COLO829 (cell line): Measurements from ENCODE around the gene ATP5F1C.
"Not testable (repeated sequence)": the region's sequence is repeated elsewhere in the genome, so short reads cannot be mapped to it uniquely, and the experiment has no call there.

Source experiments
- DNase-seq: peaks from one replicate; pipeline ENCODE4 v3.0.0; 2012; ENCODE audit warnings: low spot score

The ATP5F1C gene

GRCh38 chr10:7787857-7788638 is at the start of gene ATP5F1C, which contains the start of gene KIN:
Gene ATP5F1C, plus strand, starts transcription at chr10:7788177. Its CDS starts 31 bp downstream, at chr10:7788208.
Gene KIN, minus strand, starts transcription at chr10:7787993. Its CDS starts 60 bp downstream, at chr10:7787933.
- peak; percentile 98 for DNase-seq

GRCh38 chr10:7738536-7739407 is 49.2 kb upstream of the ATP5F1C start:
- DNase-seq, result no peak

- DNase-seq, result no peak
Observed at GRCh38 chr10:7744307-7744706, 43.7 kb upstream of the ATP5F1C start.

- DNase-seq, result not testable (repeated sequence)
Observed at GRCh38 chr10:7748637-7749036, 39.3 kb upstream of the ATP5F1C start.

DNA sequence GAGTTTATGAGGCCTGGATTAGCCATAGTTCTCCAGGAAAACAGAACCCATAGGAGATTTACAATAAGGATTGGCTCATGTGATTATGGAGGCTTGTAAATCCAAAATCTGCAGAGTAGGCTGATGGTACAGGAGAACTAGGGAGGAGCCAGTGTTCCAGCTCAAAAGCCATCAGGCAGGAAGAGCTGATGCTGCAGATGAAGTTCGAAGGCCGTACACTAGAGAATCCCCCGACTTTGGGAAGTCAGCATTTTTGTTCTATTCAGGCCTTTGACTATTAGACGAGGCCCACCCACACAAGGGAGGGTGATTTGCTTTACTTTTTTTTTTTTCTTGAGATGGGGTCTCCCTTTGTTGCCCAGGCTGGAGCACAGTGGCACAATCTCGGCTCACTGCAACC is 37.8 kb upstream of the ATP5F1C start:
- DNase-seq, result no peak

GRCh38 chr10:7752251-7752650 is 35.7 kb upstream of the ATP5F1C start:
- no peak for DNase-seq

DNA sequence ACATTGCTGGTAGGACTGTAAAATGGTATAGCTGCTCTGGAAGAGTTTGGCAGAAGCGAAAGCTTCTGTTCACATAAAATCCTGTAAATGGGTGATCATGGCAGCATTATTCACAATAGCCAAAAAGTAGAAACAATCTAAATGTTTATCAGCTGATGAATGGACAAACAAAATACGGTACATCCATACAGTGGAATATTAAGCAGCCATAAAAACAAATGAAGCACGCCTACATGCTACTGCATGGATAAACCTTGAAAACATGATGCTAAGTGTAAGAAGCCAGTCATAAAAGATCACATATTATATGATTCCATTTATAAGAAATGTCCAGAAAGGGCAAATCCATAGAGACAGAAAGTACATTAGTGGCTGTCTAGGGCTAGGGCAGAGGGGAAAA is 32.9 kb upstream of the ATP5F1C start:
- DNase-seq, result no peak

GRCh38 chr10:7756360-7756992 is 31.5 kb upstream of the ATP5F1C start:
- peak; percentile 17 for DNase-seq

DNA sequence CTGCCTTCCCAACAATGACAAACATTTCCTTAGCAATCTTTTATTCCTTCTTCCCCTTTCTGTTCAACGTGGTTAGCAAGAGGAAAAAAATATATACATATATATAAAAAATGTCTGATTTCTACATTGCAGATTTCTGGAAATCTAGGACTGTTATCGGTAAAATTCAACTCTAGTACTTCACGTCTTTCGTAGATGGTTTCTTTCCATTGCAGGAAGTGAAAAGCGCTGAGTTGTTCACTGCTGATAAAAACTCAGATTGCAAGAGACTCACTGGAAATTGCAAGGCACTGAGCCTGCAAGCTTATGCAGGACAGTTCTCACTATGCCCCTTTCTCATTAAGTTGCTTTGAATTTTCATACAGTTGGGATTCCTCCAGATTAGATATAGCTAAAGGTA is 24.0 kb upstream of the ATP5F1C start:
- DNase-seq, result no peak

- no peak for DNase-seq
Observed at GRCh38 chr10:7766241-7766640, 21.7 kb upstream of the ATP5F1C start.

DNA sequence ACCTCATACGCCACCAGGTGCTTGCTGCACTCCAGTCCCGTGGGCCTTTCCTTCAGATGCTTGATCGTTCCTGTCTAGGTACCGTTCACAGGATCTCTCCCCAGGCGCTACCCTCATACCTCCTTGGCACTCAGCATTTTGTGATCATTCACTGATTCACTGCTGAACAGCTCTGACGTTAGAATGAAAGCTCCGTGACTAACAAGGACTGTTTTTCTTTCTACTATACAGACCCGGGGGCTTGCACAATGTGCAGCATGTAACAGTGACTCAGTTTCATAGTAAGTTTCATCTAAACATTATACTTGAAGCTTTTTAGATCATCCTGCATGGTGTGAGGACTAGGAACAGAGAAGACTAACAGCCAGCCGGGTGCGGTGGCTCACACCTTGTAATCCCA is 20.8 kb upstream of the ATP5F1C start:
- DNase-seq, result no peak

GRCh38 chr10:7768417-7768816 is 19.6 kb upstream of the ATP5F1C start:
- no peak for DNase-seq

- no peak for DNase-seq
Observed at GRCh38 chr10:7773845-7774801, 13.9 kb upstream of the ATP5F1C start.

GRCh38 chr10:7776777-7777176 is 11.2 kb upstream of the ATP5F1C start:
- no peak for DNase-seq

- not testable (repeated sequence) for DNase-seq
Observed at GRCh38 chr10:7782194-7782593, 5.8 kb upstream of the ATP5F1C start.

DNA sequence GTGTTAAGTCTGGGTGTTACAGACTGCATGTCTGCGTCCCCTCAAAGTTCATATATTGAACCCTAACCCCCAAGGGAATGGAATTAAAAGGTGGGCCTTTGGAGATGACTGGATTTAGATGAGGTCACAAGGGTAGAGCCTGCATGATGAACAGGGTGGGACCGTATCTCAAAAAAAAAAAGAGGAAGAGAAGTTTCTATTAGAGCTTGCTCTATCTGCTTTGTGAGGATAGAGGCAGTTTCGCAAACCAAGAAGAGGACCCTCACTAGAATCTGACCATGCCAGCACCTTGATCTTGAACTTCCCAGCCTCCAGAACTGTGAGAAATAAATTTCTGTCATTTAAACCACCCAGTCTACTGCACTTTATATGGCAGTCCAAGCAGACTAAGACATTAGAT is 1.5 kb upstream of the ATP5F1C start:
- no peak for DNase-seq

DNA sequence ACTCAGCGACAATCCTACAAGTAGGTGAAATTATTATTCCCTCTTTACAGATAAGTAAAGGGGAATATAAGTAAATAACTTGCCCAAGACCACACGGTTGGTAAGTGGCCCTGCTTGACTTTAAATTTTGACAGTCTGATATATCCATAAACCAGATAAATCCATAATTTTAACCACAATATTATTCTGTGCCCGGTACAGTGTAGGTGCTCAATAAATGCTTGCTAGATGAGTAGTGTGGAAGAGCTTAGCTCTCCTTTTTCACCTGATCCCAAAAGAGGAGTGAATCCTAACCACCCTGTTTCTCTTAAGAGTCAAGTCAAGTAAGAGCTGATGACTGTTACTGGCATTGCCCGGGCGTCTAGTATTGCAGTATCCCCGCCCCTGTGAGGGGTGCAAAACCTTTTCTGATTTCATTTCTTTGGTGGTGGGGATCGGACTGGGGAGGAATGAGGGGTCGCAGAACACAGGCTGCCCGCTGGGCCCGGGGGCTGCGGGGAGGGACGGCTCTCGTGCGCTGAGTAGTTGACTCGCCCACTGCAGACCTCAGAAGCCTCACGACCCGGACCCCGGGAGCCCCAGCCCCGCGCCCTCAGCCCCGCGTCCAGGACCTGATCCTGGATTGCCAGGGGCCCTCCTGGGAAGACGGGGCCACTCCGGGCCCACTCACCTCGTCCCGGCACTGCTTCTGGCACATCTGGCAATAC is 674 bp upstream of the ATP5F1C start:
- DNase-seq, result no peak

- no peak for DNase-seq
Observed at GRCh38 chr10:7788639-7789286, 786 bp downstream of the ATP5F1C start.

- DNase-seq, result no peak
Observed at GRCh38 chr10:7789390-7789789, 1.4 kb downstream of the ATP5F1C start.

- DNase-seq, result peak; percentile 27
Observed at GRCh38 chr10:7792541-7792940, 4.6 kb downstream of the ATP5F1C start.
